Measurements from ENCODE around the gene PTPN3.

- no peak for TF ChIP-seq ISL1 (CRISPR knock-in tag; IDR thresholded peaks at IDR 0.05)
- TF ChIP-seq CSDC2 (CRISPR knock-in tag; IDR thresholded peaks at IDR 0.05), result no peak
- no peak for TF ChIP-seq ZNF565 (CRISPR knock-in tag; conservative IDR thresholded peaks at IDR 0.05; ENCODE audit: low read depth)
- no peak for TF ChIP-seq RARB (CRISPR knock-in tag; IDR thresholded peaks at IDR 0.05)
Measured at GRCh38 chr9:109378316-109378715, 119.8 kb downstream of the PTPN3 start.
